Measurements from ENCODE around the gene CACNG8. TPM values are rescaled to one million over a fixed set of nuclear protein-coding genes. Genes with fewer than 3 reads are reported as not detected.

Gene CACNG8
- polyA plus RNA-seq, 1 experiment = 0.01 TPM

DNA sequence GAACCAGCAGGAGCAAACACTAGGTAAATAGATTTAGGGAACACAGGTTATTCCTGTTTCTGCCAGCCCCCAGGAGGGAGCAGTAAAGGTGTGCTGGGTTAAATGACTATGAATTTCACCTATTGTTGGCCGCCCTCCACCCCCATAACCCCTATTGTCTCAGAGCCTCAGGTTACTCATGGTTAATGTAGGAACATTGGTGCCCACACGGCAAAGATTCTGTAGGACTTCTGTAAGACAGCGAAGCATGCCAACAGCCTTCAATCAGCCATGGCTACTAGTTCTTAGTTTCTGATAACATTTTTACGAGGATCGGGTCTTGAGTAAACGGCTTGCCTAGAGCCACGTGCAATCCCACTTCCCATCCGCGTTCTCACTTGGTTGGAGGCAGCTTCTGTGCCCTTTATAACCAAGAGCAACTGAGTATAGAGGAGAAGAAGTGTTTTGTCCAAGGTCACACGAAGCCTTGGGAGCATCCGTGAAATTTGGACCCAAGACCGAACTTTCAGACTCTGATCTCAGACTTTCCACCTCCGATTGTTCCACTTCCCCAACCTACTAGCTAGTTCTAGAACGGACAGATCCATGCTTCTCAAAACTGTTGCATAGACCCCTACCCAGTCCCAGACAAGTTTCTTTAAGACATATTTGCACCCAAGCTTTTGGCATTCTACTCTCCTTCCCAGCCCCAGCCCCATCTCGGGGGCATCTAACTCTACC lies 5.1 kb upstream of the CACNG8 start:
- ChIA-PET POLR2A (no interaction called here), CTCF (no interaction called here)
- TF ChIP-seq, protein P1, sequence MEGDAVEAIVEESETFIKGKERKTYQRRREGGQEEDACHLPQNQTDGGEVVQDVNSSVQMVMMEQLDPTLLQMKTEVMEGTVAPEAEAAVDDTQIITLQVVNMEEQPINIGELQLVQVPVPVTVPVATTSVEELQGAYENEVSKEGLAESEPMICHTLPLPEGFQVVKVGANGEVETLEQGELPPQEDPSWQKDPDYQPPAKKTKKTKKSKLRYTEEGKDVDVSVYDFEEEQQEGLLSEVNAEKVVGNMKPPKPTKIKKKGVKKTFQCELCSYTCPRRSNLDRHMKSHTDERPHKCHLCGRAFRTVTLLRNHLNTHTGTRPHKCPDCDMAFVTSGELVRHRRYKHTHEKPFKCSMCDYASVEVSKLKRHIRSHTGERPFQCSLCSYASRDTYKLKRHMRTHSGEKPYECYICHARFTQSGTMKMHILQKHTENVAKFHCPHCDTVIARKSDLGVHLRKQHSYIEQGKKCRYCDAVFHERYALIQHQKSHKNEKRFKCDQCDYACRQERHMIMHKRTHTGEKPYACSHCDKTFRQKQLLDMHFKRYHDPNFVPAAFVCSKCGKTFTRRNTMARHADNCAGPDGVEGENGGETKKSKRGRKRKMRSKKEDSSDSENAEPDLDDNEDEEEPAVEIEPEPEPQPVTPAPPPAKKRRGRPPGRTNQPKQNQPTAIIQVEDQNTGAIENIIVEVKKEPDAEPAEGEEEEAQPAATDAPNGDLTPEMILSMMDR (IDR thresholded peaks at IDR 0.05; ENCODE audit: insufficient read depth, low read depth, low read length) = no peak
- Histone ChIP-seq H3K4me3 (ENCODE audit: low read depth, low read length) (no peak overlapping the region), H3K27me3 (ENCODE audit: control insufficient read depth, insufficient read depth, low read length) (peaks cover 23% of the 10 kb centered on the region), H3K36me3 (ENCODE audit: control insufficient read depth, insufficient read depth, low read length) (no peaks in the 10 kb centered on the region)
- no peak for DNase-seq (ENCODE audit: low read depth)

DNA sequence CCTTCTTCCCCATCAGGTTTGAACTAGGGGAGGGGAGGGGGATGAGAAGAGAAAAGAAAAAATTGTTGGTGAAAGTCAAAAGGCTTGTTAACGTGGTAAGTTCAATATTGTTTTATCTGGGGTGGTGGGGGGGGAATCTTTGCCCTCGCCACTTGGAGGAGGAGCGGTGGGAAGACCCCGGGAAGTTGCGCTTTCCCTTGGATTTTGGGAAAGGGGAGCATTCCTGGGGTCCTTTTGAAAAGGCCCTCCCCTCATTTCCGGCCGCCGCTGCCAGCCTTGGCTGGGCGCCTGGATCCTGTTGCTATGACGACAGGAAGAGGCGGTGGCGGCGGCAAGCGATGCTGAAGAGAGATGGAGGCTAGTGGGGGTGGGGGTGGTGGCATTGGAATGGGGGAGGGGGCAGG lies 4.6 kb upstream of the CACNG8 start:
- peaks cover 24% of the 10 kb centered on the region for H3K27me3 ChIP-seq (ENCODE audit: control insufficient read depth, insufficient read depth, low read length)
- TF ChIP-seq, protein P1 (IDR thresholded peaks at IDR 0.05; ENCODE audit: insufficient read depth, low read depth, low read length) = no peak
- CTCF ChIA-PET = no interaction called here
- no peaks in the 10 kb centered on the region for H3K36me3 ChIP-seq (ENCODE audit: control insufficient read depth, insufficient read depth, low read length)
- H3K4me3 ChIP-seq (ENCODE audit: low read depth, low read length) = no peak overlapping the region
- DNase-seq (ENCODE audit: low read depth) = no peak
- POLR2A ChIA-PET = no interaction called here

DNA sequence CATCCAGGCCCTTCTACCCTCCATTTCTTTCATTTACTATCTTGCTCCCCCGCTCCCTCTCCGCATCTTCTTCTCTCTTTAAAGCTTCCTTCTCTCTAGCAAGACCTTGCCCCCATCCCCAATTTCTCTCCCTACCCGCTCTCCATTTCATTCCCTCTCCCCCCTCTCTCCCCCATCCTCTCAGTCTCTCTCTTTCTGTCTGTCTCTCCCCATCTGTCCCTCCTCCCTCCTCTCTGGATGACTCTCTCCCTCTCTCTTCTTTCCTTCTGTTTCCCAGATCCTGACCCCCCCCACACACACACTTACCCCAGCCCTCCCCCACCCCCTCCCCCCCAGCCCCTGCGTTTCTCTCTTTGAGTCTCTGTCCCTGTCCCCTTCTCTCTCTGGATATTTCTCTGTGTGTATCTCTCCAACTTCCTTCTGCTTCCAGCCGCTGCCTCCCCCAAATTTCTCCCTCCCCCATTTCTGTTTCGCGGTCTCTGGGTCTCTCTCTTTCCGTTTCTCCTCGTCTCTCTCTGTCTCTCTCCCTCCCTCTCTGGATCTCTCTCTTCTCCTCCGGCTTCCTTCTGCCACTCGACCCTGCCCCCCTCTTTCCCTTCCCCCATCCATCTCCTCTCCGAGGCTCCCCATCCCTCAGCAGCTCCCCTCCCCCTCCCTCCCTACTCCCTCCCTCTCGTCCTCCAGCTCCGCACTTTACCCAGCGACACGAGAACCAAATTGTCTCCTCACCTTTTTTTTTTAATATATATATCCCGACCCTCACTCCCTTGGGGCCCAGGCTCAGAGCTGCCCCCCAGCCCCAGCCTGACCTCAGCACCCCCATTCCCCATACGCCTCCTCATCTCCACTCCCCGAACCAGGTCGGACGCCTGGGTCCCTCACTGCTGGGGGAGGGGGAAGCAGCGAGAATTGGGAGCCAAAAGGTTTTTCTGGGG lies 3.6 kb upstream of the CACNG8 start:
- ChIA-PET POLR2A (no interaction called here), CTCF (interaction anchor here (0.7 kb wide), 1 partner anchor 8 kb away, joined by 3 read pairs; no protein-coding TSS in a partner anchor)
- H3K36me3 ChIP-seq (ENCODE audit: control insufficient read depth, insufficient read depth, low read length) = no peaks in the 10 kb centered on the region
- H3K4me3 ChIP-seq (ENCODE audit: low read depth, low read length) = no peak overlapping the region
- peaks cover 27% of the 10 kb centered on the region for H3K27me3 ChIP-seq (ENCODE audit: control insufficient read depth, insufficient read depth, low read length)
- TF ChIP-seq, protein P1 (IDR thresholded peaks at IDR 0.05; ENCODE audit: insufficient read depth, low read depth, low read length) = no peak
- DNase-seq (ENCODE audit: low read depth) = no peak

DNA sequence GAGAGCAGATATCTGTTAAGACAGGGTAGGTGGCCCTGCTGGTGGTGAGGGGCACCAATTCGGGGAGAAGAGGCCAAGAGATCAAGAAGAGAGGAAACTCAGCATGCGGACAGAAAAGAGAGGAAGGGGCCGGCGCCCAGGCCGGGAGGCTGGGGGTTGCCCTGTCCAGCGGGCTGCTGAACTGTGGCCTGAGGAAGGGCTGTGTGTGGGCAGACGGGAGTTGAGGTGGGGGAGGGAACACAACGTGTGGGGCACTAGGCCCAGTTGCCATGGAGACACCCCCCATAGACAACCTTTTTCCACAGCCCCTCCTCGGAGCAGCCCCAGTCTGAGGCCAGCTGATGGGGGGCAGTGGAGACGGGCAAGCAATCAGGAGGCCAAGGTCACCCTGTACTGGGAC lies 2.5 kb upstream of the CACNG8 start:
- no peak overlapping the region for H3K4me3 ChIP-seq (ENCODE audit: low read depth, low read length)

DNA sequence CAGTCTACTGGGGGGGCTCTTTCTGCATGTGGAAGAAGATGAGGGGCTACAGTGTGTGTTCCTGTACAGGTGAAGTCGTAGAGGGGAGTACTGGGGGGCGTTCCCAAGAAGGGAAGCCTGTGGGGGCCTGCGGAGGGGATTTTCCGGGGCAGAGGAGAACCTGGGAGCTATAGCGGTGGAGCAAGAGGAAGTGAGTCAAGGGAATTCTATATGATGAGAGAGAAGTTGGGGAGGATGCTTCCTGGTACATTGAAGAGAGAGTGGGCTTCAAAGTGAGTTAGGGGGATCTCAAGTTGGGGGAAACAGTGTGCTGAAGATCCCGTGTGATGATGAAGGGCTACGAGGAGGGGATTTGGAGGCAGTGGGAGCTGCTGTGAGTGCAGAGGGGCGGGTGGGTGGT lies 1.9 kb upstream of the CACNG8 start:
- Histone ChIP-seq H3K36me3 (ENCODE audit: control insufficient read depth, insufficient read depth, low read length) (no peaks in the 10 kb centered on the region), H3K27me3 (ENCODE audit: control insufficient read depth, insufficient read depth, low read length) (peaks cover 29% of the 10 kb centered on the region), H3K4me3 (ENCODE audit: low read depth, low read length) (no peak overlapping the region)
- ChIA-PET CTCF (no interaction called here), POLR2A (no interaction called here)
- TF ChIP-seq, protein P1 (IDR thresholded peaks at IDR 0.05; ENCODE audit: insufficient read depth, low read depth, low read length) = no peak
- DNase-seq (ENCODE audit: low read depth) = no peak

More for the DNA sequence above, 2.5 kb upstream of the CACNG8 start:
- Histone ChIP-seq H3K36me3 (ENCODE audit: control insufficient read depth, insufficient read depth, low read length) (no peaks in the 10 kb centered on the region), H3K27me3 (ENCODE audit: control insufficient read depth, insufficient read depth, low read length) (peaks cover 29% of the 10 kb centered on the region)
- ChIA-PET CTCF (no interaction called here), POLR2A (no interaction called here)
- TF ChIP-seq, protein P1 (IDR thresholded peaks at IDR 0.05; ENCODE audit: insufficient read depth, low read depth, low read length) = no peak
- DNase-seq (ENCODE audit: low read depth) = no peak
